ENCODE results near the gene FUT3. TPM values are rescaled to one million over a fixed set of nuclear protein-coding genes. Genes with fewer than 3 reads are reported as not detected.
"Not testable (repeated sequence)": the region's sequence is repeated elsewhere in the genome, so short reads cannot be mapped to it uniquely, and the experiment has no call there.

FUT3 gene
- total RNA-seq, 1 donor from 2014 or later = not detected

GRCh38 chr19:5850743-5851293, 431 bp downstream of the FUT3 start:
- no peak for DNase-seq (ENCODE audit: low spot score in 2 of 2)
- intact Hi-C loops (cut with DNase I) = no loop called here
- no peaks in the 10 kb centered on the region for H3K27me3 ChIP-seq
- H3K9me3 ChIP-seq = no peaks in the 10 kb centered on the region
- no peaks in the 10 kb centered on the region for H3K4me1 ChIP-seq
- no peak overlapping the region for H3K27ac ChIP-seq
- TF ChIP-seq, protein P1, sequence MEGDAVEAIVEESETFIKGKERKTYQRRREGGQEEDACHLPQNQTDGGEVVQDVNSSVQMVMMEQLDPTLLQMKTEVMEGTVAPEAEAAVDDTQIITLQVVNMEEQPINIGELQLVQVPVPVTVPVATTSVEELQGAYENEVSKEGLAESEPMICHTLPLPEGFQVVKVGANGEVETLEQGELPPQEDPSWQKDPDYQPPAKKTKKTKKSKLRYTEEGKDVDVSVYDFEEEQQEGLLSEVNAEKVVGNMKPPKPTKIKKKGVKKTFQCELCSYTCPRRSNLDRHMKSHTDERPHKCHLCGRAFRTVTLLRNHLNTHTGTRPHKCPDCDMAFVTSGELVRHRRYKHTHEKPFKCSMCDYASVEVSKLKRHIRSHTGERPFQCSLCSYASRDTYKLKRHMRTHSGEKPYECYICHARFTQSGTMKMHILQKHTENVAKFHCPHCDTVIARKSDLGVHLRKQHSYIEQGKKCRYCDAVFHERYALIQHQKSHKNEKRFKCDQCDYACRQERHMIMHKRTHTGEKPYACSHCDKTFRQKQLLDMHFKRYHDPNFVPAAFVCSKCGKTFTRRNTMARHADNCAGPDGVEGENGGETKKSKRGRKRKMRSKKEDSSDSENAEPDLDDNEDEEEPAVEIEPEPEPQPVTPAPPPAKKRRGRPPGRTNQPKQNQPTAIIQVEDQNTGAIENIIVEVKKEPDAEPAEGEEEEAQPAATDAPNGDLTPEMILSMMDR (IDR thresholded peaks at IDR 0.05) = no peak
- H3K4me3 ChIP-seq = no peak overlapping the region
- H3K36me3 ChIP-seq = no peaks in the 10 kb centered on the region

DNA sequence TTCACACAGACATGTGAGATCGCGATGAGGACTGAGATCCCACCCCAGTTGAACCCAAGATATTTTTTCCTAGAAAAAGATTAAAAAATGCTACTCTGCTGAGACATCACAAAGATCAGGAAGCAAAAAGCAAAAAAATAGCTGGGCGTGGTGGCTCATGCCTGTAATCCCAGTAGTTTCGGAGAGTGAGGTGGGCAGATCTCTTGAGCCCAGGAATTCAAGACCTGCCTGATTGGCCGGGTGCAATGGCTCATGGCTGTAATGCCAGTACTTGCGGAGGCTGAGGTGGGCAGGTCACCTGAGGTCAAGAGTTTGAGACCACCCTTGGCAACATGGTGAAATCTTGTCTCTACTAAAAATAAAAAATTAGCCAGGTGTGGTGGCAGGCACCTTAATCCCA, 1.1 kb downstream of the FUT3 start:
- TF ChIP-seq, protein P1 (IDR thresholded peaks at IDR 0.05) = no peak
- intact Hi-C loops (cut with DNase I) = no loop called here
- H3K36me3 ChIP-seq = no peaks in the 10 kb centered on the region
- no peaks in the 10 kb centered on the region for H3K4me1 ChIP-seq
- no peaks in the 10 kb centered on the region for H3K27me3 ChIP-seq
- no peaks in the 10 kb centered on the region for H3K9me3 ChIP-seq
- no peak for DNase-seq (ENCODE audit: low spot score in 2 of 2)
- no peak overlapping the region for H3K27ac ChIP-seq
- H3K4me3 ChIP-seq = no peak overlapping the region

- H3K9me3 ChIP-seq; H3K36me3 ChIP-seq; H3K4me1 ChIP-seq; H3K27me3 ChIP-seq; H3K27ac ChIP-seq; DNase-seq (ENCODE audit: low spot score in 2 of 2); H3K4me3 ChIP-seq; intact Hi-C loops (cut with DNase I): not testable (repeated sequence)
These were observed 2.6 kb downstream of the FUT3 start for GRCh38 chr19:5848621-5849020.

DNA sequence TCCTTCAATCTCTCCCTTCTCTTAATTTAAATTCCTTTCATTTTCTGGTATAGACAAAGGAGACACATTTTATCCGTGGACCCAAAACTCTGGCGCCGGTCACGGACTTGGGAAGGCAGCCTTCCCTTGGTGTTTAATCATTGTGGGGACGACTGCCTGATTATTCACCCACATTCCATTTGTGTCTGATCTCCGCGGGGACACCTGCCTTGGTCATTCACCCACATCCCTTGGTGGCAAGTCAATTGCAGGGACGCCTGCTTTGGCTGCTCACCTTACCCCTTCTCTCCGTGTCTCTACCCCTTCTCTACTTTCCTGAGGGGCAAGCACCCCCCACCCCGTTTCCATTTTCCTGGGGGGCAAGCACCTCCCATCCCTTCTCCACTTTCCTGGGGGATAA, 3.4 kb downstream of the FUT3 start:
- H3K4me1 ChIP-seq; H3K27me3 ChIP-seq; H3K9me3 ChIP-seq; H3K4me3 ChIP-seq; intact Hi-C loops (cut with DNase I); H3K27ac ChIP-seq; H3K36me3 ChIP-seq; DNase-seq (ENCODE audit: low spot score in 2 of 2): not testable (repeated sequence)

GRCh38 chr19:5844456-5845433, 6.5 kb downstream of the FUT3 start:
- TF ChIP-seq, protein P1 (IDR thresholded peaks at IDR 0.05) = no peak
- intact Hi-C loops (cut with DNase I) = no loop called here
- Histone ChIP-seq H3K27ac (no peak overlapping the region), H3K4me3 (no peak overlapping the region), H3K4me1 (no peaks in the 10 kb centered on the region), H3K36me3 (no peaks in the 10 kb centered on the region), H3K9me3 (no peaks in the 10 kb centered on the region), H3K27me3 (no peaks in the 10 kb centered on the region)
- no peak for DNase-seq (ENCODE audit: low spot score in 2 of 2)

DNA sequence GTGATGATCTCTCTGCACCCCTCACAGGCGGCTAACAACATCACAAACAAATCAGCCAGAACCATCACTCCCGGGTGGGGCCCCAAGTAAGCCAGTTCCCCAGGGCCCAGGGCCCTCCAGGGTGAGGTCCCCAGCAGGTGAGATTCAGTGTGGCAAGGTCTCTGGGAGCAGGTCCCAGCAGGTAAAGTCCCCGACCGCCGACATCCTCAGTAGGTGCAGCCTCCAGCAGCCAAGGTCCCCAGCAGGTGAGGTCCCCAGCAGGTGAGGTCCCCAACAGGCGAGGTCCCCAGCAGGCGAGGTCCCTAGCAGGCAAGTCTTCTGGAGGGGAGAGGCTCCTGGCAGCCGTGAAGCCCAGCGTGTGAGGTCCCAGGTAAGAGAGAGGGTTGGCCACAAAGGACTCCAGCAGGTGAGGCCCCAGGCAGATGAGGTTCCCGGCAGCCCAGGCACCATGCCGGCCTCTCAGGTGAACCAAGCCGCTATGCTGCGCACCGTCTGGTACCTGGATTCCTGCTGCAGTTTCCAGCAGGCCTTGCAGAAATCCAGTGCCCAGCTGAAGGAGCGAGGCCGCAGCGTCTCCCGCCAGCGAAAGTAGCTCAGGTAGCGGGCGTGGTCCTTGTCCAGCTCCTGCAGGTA, 7.8 kb downstream of the FUT3 start:
- H3K9me3 ChIP-seq = no peaks in the 10 kb centered on the region

DNA sequence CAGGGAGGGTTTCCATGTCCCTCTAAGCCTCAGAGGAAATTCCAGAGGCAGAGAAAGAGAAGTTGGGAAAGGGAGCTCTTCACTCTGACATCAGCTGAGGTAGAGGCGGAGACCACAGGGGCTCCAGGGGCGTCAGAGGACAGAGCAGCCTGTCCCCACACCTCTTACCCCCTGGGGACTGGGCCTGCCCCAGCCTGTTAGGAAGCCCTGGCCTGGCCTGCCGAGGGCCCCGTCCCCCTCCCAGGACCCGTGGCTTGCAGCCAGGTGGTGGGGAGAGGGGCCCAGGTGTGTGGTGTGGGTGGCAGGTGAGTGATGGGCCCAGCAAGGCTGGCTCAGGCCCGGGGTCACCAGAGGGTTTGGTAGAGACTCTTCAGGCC, 9.5 kb downstream of the FUT3 start:
- intact Hi-C loops (cut with DNase I); H3K4me1 ChIP-seq; H3K9me3 ChIP-seq; H3K36me3 ChIP-seq; H3K27ac ChIP-seq; DNase-seq (ENCODE audit: low spot score in 2 of 2); H3K4me3 ChIP-seq; H3K27me3 ChIP-seq: not testable (repeated sequence)

More for the DNA sequence above, 7.8 kb downstream of the FUT3 start:
- Histone ChIP-seq H3K4me1 (no peaks in the 10 kb centered on the region), H3K27ac (no peak overlapping the region), H3K27me3 (no peaks in the 10 kb centered on the region), H3K36me3 (no peaks in the 10 kb centered on the region), H3K4me3 (no peak overlapping the region)
- DNase-seq (ENCODE audit: low spot score in 2 of 2) = no peak
- TF ChIP-seq, protein P1 (IDR thresholded peaks at IDR 0.05) = no peak
- intact Hi-C loops (cut with DNase I) = no loop called here

Measured in ascending aorta (tissue), 2 donors.